ENCODE measurements around the gene METTL23. TPM values are rescaled to one million over a fixed set of nuclear protein-coding genes. Genes with fewer than 3 reads are reported as not detected.
"Not testable (repeated sequence)": the region's sequence is repeated elsewhere in the genome, so short reads cannot be mapped to it uniquely, and the experiment has no call there.

The METTL23 gene
- total RNA-seq, 4 donors from 2014 or later: 20.6 to 29.9 (median 23.0) TPM

DNA sequence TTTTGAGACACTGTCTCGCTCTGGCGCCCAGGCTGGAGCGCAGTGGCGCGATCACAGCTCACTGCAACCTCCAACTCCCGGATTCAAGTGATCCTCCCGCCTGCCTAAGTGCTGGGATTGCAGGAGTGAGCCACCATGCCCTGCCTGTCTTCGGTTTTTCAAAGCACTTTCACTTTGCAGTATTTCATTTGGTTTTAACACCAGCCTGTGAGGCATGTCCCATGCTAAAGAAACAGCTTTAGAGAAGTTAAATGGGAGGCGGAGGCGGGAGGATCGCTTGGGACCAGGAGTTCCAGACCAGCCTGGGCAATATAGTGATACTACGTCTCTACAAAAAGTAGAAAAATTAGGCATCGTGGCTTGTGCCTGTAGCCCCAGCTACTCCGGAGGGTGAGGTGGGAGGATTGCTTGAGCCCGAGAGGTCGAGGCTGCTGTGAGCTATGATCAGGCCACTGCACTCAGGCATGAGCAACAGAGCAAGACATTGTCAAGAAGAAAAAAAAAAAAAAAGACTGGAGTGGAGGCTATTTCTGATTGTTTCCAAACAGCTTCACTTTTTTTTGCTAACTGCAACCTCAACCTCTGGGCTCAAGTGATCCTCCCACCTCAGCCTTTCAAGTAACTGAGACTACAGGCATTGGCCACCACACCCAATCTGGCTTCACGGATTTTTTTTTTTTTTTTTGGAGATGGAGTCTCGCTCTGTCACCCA, 1.3 kb downstream of the METTL23 start:
- TF ChIP-seq EP300 (IDR thresholded peaks at IDR 0.05) (no peak), CTCF (IDR thresholded peaks at IDR 0.05) (no peak), POLR2A (IDR thresholded peaks at IDR 0.05) (no peak), POLR2AphosphoS5 (IDR thresholded peaks at IDR 0.05) (no peak)
- peak overlapping the region; percentile 83 for H3K4me3 ChIP-seq
- no peaks in the 10 kb centered on the region for H3K27me3 ChIP-seq
- H3K36me3 ChIP-seq: peaks cover 37% of the 10 kb centered on the region
- H3K9me3 ChIP-seq: no peaks in the 10 kb centered on the region
- peak overlapping the region; percentile 97 for H3K27ac ChIP-seq
- WGBS: 37% methylated on average over 18 of the region's 18 CpGs
- H3K4me1 ChIP-seq: peaks cover 65% of the 10 kb centered on the region
- DNase-seq (ENCODE audit: low spot score in 2 of 2): peak in 1 of 2 donors; percentile 66

GRCh38 chr17:76731800-76732733, 5.4 kb downstream of the METTL23 start:
- H3K27me3 ChIP-seq; H3K9me3 ChIP-seq; DNase-seq (ENCODE audit: low spot score in 2 of 2); H3K4me3 ChIP-seq; H3K27ac ChIP-seq: not testable (repeated sequence)
- H3K4me1 ChIP-seq: peaks cover 74% of the 10 kb centered on the region
- WGBS: 84% methylated on average over 13 of the region's 13 CpGs
- peaks cover 44% of the 10 kb centered on the region for H3K36me3 ChIP-seq

GRCh38 chr17:76732734-76733617, 6.3 kb downstream of the METTL23 start:
- H3K36me3 ChIP-seq: peaks cover 44% of the 10 kb centered on the region
- no peak overlapping the region for H3K27ac ChIP-seq
- no peaks in the 10 kb centered on the region for H3K27me3 ChIP-seq
- TF ChIP-seq POLR2AphosphoS5 (IDR thresholded peaks at IDR 0.05): no peak
- no peak for TF ChIP-seq CTCF (IDR thresholded peaks at IDR 0.05)
- TF ChIP-seq POLR2A (IDR thresholded peaks at IDR 0.05): no peak
- no peak for TF ChIP-seq EP300 (IDR thresholded peaks at IDR 0.05)
- DNase-seq (ENCODE audit: low spot score in 2 of 2): no peak
- H3K4me3 ChIP-seq: no peak overlapping the region
- no peaks in the 10 kb centered on the region for H3K9me3 ChIP-seq
- WGBS: 58% methylated on average over 3 of the region's 3 CpGs
- H3K4me1 ChIP-seq: peaks cover 66% of the 10 kb centered on the region

GRCh38 chr17:76733618-76733957, 6.9 kb downstream of the METTL23 start:
- H3K36me3 ChIP-seq: peaks cover 44% of the 10 kb centered on the region
- 67% methylated on average over 1 of the region's 1 CpG for WGBS
- H3K4me1 ChIP-seq: peaks cover 66% of the 10 kb centered on the region
- TF ChIP-seq CTCF (IDR thresholded peaks at IDR 0.05) (no peak), POLR2AphosphoS5 (IDR thresholded peaks at IDR 0.05) (no peak), POLR2A (IDR thresholded peaks at IDR 0.05) (no peak), EP300 (IDR thresholded peaks at IDR 0.05) (no peak)
- no peaks in the 10 kb centered on the region for H3K9me3 ChIP-seq
- H3K27me3 ChIP-seq: no peaks in the 10 kb centered on the region
- H3K4me3 ChIP-seq: peak overlapping the region; percentile 82
- H3K27ac ChIP-seq: no peak overlapping the region
- DNase-seq (ENCODE audit: low spot score in 2 of 2): no peak

DNA sequence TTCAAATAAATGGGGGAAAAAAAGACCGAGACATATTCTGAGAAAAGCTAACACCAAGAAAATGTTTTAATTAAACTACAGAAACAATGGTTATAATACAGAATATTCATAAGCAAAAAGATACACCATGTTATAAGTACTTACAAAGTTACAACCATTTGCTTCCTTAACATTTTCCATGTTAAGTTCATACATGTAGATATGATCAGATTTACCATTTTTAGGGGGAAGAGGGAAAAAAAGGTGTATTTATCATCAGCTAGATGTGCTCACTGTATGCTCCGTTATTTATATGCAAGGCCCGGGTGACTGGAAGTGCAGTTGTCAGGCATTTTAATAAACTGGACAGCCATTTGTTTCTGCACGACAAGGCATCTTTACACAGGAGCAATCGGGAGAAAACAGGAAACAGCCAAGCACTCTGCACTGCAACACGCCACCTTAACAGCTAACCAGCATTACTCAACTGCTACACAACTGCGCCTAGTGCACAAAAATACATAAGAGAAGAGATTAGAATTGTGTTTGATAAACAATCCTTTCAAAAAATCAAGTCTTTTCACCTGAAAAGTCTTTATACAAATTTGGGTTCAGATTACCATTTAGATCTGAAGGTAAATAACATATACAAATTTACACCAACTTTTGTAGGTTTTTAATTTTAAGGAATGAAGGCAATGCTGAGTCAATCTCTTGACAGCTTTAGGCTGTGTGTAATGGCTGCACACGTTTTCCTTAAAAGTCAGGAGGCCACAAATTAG, 7.6 kb downstream of the METTL23 start:
- DNase-seq (ENCODE audit: low spot score in 2 of 2): no peak
- 22% methylated on average over 8 of the region's 8 CpGs for WGBS
- no peaks in the 10 kb centered on the region for H3K27me3 ChIP-seq
- no peak for TF ChIP-seq EP300 (IDR thresholded peaks at IDR 0.05)
- H3K4me1 ChIP-seq: peaks cover 67% of the 10 kb centered on the region
- peaks cover 44% of the 10 kb centered on the region for H3K36me3 ChIP-seq
- H3K9me3 ChIP-seq: no peaks in the 10 kb centered on the region
- peak overlapping the region; percentile 82 for H3K4me3 ChIP-seq
- no peak overlapping the region for H3K27ac ChIP-seq
